ENCODE data around the gene AIFM1.

The AIFM1 gene

GRCh38 chrX:130197464-130197863, 31.8 kb upstream of the AIFM1 start:
- no peak overlapping the region for H3K4me3 ChIP-seq (ENCODE audit: low read depth, low read length)
- no peaks in the 10 kb centered on the region for H3K9me3 ChIP-seq (ENCODE audit: severe bottlenecking)
- H3K36me3 ChIP-seq, result no peaks in the 10 kb centered on the region
- H3K27me3 ChIP-seq (ENCODE audit: insufficient read depth, low read depth, severe bottlenecking), result peaks cover 5% of the 10 kb centered on the region
- no peak for DNase-seq
- no peak for TF ChIP-seq CTCF (IDR thresholded peaks at IDR 0.05; ENCODE audit: low read depth, low read length)
- no peak overlapping the region for H3K27ac ChIP-seq

GRCh38 chrX:130196466-130196865, 30.8 kb upstream of the AIFM1 start:
- DNase-seq, result no peak
- no peak overlapping the region for H3K27ac ChIP-seq
- peaks cover 5% of the 10 kb centered on the region for H3K27me3 ChIP-seq (ENCODE audit: insufficient read depth, low read depth, severe bottlenecking)
- H3K36me3 ChIP-seq, result no peaks in the 10 kb centered on the region
- H3K4me3 ChIP-seq (ENCODE audit: low read depth, low read length), result no peak overlapping the region
- TF ChIP-seq CTCF (IDR thresholded peaks at IDR 0.05; ENCODE audit: low read depth, low read length), result no peak
- H3K9me3 ChIP-seq (ENCODE audit: severe bottlenecking), result no peaks in the 10 kb centered on the region

GRCh38 chrX:130190801-130191200, 25.2 kb upstream of the AIFM1 start:
- DNase-seq, result no peak
- Histone ChIP-seq H3K9me3 (ENCODE audit: severe bottlenecking) (no peaks in the 10 kb centered on the region), H3K27me3 (ENCODE audit: insufficient read depth, low read depth, severe bottlenecking) (peaks cover 2% of the 10 kb centered on the region), H3K36me3 (no peaks in the 10 kb centered on the region), H3K27ac (no peak overlapping the region), H3K4me3 (ENCODE audit: low read depth, low read length) (no peak overlapping the region)
- TF ChIP-seq CTCF (IDR thresholded peaks at IDR 0.05; ENCODE audit: low read depth, low read length), result no peak

- H3K27ac ChIP-seq, result no peak overlapping the region
- H3K4me3 ChIP-seq (ENCODE audit: low read depth, low read length), result no peak overlapping the region
- peak; percentile 18 for DNase-seq
- H3K27me3 ChIP-seq (ENCODE audit: insufficient read depth, low read depth, severe bottlenecking), result no peaks in the 10 kb centered on the region
- no peak for TF ChIP-seq CTCF (IDR thresholded peaks at IDR 0.05; ENCODE audit: low read depth, low read length)
- no peaks in the 10 kb centered on the region for H3K36me3 ChIP-seq
- no peaks in the 10 kb centered on the region for H3K9me3 ChIP-seq (ENCODE audit: severe bottlenecking)
These were observed 21.0 kb upstream of the AIFM1 start for GRCh38 chrX:130186651-130187050.

GRCh38 chrX:130184857-130185256, 19.2 kb upstream of the AIFM1 start:
- H3K27me3 ChIP-seq (ENCODE audit: insufficient read depth, low read depth, severe bottlenecking), result no peaks in the 10 kb centered on the region
- no peak for TF ChIP-seq CTCF (IDR thresholded peaks at IDR 0.05; ENCODE audit: low read depth, low read length)
- no peaks in the 10 kb centered on the region for H3K36me3 ChIP-seq
- H3K9me3 ChIP-seq (ENCODE audit: severe bottlenecking), result no peaks in the 10 kb centered on the region
- DNase-seq, result no peak
- no peak overlapping the region for H3K27ac ChIP-seq
- no peak overlapping the region for H3K4me3 ChIP-seq (ENCODE audit: low read depth, low read length)

GRCh38 chrX:130184168-130184567, 18.5 kb upstream of the AIFM1 start:
- no peak for TF ChIP-seq CTCF (IDR thresholded peaks at IDR 0.05; ENCODE audit: low read depth, low read length)
- no peak overlapping the region for H3K4me3 ChIP-seq (ENCODE audit: low read depth, low read length)
- H3K9me3 ChIP-seq (ENCODE audit: severe bottlenecking), result no peaks in the 10 kb centered on the region
- no peak for DNase-seq
- no peak overlapping the region for H3K27ac ChIP-seq
- no peaks in the 10 kb centered on the region for H3K36me3 ChIP-seq
- H3K27me3 ChIP-seq (ENCODE audit: insufficient read depth, low read depth, severe bottlenecking), result no peaks in the 10 kb centered on the region
